NCI-H2171 (cell line): Measurements from ENCODE around the gene DAB1.
A peak's percentile ranks its signal among the peaks of the same experiment; 100 is the strongest.

ENCODE experiments used
- DNase-seq: peaks from one replicate; lab custom pipeline; 2025; lab: John Stamatoyannopoulos, UW

DAB1 gene

DNA sequence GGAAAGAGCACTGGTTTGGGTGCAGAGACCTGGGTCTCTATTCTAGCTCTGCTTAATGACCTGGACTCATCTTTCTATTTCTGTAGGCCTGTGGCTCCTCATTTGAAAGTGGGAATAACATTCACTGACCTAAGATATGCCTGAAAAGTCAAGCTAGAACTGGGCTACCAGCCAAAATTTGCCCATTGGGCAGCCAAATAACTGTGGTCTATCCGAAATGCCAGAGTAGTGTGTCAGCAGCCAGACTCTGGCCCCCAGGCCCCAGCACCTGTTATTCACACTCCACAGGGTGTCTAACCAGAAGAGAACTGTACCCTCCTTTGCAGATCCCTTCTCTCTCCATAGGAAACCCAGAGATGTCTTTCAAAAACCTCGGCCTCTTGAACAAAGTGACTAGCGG lies 12.6 kb downstream of the DAB1 start:
- DNase-seq, result no peak

DNA sequence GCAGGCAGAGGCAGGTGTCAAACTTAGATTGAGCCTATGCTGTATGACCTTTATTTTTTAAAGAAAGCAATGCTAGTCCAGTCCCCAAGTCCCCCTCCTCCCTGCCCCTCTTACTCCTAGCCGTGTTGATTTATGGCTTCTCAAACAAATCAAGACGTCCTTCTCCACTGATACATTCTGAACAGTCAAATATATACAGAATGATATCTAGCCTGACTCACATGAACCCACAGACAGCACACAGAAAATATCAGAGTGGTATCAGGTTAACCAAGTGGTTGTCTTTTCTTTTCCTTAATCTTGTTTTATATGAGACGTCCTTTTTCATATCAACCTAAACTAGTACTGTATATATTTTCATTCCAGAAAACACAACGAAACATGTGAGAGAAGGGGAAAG lies 13.4 kb downstream of the DAB1 start:
- DNase-seq, result no peak

DNA sequence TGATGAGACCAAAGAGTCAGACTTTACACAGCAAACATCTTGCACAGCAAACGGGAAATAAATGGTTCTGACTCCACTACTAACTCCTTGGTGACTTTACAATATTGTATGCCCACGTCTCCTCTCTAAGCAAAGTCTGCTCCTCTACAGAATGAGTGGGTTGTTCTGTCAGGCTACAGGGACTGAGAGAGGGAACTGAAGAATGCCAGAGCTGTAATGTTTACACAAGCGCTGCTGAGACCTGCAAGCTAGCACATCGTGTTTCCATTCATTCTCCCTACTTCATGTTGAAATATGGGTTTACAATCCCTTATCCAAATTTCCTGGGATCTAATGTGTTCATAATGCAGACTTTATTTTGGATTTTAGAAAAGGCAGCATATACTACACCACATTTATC lies 15.9 kb downstream of the DAB1 start:
- DNase-seq, result no peak

DNA sequence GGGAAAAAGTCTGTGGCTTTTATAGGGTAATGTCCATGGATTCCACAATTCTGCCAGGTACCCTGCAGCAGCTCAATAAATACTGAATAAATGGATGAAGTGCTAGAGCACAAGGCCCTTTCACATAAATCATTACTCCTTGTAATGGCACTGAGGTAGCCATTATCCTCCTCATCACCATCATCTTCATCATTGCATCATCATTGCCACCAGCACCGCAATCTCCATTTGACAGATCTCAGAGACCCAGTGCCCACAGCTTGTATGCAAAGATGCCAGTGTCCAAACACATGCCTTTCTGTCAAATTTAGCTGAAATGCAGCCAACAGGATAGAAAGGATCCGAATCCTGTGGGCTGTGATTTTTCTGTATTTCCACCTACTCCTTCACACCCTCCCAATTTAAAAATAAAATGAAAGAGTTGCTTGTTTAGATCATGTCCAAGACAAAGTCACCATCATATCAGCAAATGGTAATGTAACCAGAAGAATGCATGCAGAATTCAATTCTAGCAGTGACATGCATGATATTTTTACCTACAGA lies 17.4 kb downstream of the DAB1 start:
- DNase-seq, result no peak

DNA sequence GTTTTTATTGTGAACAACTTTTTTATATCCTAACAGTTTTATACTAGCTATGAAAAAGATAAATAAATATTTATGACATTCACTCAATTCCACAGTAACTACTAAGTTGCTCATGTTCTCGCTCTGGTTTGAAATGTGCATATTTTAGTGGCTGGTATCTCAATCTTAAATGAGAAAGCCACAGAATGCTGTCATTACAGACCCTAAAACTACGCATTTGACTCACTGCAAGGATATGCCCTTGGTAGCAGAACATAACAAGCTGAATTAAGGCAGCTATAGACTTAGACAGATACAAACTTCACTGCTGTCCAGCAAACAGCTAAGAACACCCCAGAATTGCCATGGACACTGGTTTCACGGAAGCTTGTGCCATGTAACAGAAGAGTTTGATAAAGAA lies 19.0 kb downstream of the DAB1 start:
- DNase-seq, result no peak

DNA sequence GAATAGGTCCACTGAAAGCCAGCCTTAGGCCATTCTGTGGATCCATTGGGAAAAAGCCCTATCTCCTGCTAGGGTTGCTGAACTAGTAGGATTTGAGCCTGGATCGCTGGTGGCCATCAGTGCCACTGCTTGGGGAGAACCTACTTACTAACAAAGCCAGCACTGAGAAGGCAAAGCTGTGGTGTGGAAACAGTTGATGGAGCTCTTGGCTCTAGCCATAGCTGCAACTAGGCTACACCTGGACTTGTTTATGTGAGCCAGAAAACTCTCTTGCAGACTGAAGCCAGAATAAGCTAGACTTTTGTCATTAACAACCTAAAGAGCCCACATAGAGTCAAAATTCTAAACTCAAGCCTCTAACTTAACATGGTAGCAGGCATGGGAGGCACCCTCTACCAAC lies 20.7 kb downstream of the DAB1 start:
- no peak for DNase-seq

DNA sequence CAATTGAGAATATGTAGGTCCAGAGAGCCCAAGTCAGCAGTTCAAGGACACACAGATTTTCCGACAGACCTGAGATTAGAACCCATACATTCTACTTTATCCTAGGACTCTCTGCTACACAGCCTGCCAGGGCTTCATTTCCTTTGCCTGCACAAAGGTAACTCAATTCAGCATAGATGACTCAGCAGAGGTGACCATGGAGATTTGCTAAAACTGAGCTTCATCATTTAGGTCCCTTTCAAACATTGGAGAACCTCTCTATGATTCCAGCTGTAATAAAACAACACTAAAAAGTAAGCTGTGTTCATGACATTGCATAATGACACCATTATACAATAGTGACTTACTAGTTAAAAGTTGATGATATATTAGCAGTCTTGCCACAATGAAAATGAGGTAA lies 22.2 kb downstream of the DAB1 start:
- DNase-seq, result no peak

DNA sequence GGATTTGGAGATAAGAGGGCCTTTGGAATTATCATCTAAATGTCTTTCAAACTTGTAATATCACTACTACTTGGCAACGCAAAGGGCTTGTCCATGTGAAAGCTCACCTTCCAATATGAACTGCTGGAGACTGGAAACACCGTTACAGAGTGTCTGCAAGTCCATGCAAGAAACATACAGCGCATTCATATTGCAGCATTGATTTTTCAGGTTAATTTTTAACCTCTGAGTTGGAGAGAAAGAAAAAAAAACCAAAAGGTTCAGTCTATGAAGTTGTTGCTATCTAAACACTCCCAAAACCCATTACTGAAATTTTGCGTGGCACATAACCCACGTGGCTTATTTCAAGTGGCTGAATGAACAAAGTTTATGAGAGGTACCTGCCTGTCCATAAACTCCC lies 23.8 kb downstream of the DAB1 start:
- DNase-seq, result no peak

DNA sequence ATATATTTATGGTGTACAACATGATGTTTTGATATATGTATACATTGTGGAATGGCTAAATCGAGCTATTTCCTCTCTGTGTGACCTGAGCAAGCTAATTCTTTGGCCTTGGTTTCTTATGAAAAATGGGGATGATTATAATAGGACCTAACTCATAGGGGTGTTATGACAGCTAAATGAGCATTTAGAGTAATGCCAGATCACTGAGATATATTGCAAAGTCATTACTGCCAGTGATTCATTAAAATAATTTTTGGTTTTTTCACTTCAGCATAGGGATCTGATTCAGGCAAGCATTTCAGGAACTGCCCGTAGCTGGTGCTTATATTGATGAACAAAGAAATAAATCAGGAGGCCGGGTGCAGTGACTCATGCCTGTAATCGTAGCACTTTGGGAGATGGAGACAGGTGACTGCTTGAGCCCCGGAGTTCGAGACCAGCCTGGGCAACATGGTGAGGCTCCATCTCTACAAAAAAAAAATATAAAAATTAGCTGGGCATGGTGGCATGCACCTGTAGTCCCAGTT lies 30.7 kb downstream of the DAB1 start:
- DNase-seq, result no peak

DNA sequence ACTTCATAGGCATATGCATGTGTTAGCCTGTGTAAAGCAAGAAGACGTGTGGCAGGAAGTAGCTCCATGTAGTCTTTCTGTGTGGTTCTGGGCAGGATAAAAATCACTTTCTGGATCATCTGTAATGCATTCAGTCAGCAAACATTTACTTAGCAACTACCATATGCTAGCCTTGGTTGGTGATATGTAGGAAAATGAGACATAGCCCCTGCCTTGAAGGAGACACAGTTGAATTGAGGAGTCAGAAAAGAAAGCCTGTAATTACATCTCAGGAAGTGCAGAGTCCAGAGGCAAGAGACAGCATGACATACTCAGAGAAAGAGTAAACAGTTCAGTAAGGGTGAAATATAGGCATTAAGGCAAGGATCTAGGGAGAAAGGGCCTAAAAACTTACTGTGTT lies 38.5 kb downstream of the DAB1 start:
- no peak for DNase-seq

DNA sequence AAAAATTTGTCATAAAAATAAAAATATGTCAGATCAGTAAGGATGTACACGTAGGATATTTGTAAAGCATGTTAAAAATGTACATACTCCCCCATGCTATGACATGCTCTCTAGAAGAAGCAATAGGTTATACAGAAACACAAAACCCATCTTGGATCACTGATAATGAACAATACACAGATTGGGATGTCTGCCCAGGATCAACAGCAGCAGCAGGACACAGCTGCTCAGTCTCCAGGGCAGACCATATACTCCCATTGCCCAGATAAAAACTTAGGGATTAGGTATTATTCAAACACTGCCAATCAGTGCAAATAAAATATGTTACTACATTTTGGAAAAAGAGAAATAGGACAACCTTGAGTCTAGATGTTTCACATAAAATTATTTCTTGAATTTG lies 39.0 kb downstream of the DAB1 start:
- no peak for DNase-seq

DNA sequence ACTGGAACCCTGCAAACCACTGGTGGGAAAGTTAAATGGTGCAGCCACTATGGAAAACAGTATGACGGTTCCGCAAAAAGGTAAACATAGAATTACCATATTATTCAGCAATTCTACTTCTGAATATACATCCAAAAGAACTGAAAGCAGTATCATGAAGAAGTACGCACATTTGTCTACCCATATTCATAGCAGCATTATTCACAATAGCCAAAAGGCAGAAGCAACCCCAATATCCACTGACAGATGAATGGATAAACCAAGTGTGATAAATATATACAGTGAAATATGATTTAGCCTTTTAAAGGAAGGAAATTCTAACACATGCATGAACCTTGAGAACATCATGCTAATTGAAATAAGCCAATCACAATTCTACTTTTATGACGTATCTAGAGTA lies 39.6 kb downstream of the DAB1 start:
- DNase-seq, result no peak

DNA sequence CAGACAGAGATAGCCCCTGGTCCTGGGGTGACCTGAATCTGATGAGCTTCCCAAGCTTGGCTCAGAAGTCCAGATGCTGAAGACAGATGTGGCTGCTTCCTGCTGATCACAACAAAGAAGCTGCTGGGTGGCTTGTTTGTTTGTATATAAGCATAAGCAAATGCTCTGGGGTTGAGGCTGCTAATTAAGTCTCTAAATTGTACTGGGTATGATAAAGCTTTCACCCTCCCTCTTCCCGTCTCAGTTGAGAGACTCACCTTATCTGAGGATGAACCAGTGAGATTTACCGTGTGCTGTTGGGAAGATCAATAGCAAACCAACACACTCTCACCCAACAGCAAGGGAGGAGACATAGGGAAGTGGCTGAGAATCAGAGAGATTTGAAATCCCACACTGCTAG lies 42.0 kb downstream of the DAB1 start:
- DNase-seq, result no peak

DNA sequence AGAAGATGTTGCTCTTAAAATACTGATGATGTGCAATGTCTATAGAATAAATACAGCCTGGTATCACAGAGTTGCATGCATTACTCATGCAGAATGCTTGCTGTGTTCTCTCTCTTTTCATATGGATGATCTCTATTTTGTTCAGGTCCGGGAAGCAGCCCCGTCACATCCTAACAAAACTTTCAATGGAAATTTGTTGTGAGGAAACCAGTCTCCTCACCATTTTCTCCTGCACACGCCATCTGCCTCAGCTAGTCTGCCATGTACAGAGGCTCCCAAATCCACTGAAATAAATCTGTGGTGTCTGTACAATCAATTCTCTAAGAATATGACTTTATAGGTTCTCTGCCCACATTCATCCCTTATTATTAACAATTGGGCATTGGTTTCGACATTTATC lies 42.4 kb downstream of the DAB1 start:
- no peak for DNase-seq

DNA sequence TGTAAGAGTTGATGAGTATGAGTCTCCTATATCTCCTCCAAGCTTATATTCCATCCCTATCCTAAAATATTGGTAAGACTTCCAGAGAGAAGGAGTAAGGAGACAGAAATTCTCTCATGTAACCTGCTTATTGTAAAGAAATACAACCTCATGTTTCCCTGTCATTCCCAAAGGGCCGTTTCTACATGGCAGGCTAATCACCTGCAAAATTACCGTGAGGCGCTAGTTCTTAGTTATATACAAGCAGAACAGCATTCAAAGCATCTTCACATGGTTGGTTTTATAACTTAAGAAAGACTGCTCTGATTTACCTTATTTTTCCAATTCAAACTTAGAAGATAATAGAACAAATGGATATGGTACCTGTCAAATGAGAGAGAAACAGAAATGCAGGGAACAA lies 42.9 kb downstream of the DAB1 start:
- DNase-seq, result no peak

DNA sequence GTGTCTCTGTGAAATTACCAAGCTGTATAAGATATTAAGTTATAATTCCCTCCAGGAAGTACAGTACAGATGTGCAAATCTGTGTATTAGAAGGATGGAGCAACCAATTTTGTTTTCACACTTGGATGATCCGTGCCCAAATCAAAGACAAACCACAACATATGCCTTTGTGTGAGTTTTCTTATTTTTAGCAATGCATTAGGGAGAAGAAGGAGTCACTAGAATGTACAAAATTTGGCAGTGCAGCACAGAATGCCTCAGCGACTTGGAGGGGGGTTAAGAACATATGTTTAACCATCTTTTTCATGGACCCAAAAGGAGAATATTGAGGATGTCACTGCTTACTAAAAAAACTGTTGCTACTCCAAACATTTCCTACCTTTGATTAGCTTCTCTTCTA lies 45.3 kb downstream of the DAB1 start:
- DNase-seq, result peak; percentile 25

DNA sequence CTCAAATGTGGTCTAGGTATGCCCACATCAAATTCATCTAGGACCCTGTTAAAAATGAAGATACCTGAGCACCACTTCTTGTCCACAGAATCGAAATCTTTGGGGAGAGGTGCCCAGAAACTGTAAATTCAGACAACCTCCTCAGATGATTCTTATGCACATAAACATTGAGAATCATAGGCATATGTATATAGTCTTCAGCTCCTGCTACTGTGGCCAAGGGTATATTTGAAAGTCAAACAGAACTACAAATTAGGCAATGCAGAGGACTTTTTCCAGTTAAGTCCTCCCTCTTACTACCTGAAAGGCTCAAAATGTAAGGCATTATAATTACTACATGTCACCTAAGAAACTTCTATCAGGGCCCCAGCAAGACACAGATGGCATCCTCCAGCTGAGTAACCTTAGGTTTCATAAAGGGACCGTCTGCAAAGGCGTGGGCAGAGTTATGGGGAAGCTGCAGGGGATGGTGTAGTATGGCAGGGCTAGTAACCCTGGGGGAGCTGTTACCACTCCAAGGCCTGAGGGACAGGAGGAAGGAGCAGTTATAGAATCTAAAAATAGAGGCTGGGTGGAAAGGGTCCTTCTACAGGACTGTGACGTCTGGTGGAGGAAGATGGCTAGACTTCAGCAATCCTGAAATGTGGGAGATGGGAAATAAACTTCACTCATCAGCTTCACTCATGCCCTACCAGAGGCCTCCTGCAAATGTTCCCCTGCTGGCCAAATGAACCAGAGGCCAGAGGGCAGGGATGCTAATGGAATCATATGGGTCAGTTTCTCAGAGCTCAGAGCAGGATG lies 46.3 kb downstream of the DAB1 start:
- DNase-seq, result peak; percentile 16

DNA sequence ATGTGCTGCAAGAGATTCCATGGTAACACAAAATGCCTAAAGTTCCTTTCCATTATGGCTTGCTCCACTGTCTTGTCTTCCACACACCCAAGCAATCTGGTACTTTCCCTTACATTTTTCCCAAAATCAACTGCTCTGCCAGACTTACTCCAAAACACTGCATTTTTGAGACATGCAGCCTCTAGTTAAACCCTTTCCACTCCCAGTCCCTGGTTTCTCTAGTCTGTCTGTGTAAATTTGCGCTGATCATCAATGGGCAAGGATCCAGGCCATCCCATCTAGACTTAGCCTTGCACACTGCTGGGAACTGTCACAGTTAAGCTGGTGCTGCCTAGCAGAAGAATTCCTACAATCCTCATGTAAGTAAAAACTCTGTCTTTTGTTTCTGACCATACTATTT lies 47.8 kb downstream of the DAB1 start:
- DNase-seq, result no peak

DNA sequence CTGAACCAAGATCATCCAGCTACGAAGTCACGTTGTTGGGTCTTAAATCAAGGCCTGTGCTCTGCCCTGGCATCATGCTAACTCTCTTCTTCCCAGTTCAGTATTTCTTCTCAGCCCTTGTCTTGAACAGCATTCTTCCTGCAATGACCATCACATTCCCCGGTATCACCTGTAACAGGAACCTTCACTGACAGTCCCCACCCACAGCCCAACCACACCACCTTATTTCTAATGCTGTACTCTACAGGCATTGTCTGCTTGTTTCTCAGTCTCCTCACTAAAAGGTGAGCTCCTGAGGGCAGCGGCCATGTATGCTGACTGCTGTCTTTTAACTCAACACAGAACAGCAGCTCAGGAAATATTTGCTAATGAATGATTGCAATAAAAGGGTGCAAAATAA lies 54.0 kb downstream of the DAB1 start:
- DNase-seq, result no peak

DNA sequence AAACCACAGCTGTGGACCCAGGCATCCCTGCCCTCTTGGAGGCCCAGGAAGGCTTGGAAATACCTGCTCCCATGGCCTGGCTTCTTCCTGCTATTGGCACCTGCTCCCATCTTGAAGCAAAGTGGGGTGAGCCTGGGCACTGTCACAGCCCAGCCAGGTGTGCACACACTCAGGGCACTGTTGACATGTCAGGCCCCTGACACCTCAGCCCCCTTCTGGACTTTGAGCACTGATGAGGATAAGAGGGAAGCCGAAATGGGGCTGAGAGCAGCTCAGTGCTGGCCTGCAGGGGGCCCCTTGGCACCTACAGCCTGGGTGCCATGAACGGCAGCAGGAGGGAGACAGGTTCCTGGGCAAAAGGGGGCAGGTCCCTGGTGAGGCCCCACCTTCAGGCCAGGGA lies 55.9 kb downstream of the DAB1 start:
- no peak for DNase-seq

DNA sequence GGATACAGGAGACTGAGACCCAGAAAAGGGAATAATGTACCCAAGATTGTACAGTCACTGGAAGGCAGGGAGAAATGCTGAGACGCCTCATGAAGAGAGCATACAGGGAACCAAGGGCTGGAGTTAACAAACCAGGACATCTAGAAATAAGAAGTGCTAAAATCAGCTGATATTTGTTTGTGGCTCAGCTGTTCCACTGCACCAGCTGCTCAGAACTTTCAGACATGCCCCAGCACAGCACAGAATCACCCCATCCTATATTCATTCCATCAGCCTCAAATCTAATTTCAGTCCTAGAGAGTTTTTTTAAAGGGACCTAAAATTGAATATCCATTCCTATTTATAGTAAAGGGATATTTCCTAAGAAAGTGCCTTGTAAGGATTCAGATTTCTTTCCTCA lies 60.2 kb downstream of the DAB1 start:
- no peak for DNase-seq

DNA sequence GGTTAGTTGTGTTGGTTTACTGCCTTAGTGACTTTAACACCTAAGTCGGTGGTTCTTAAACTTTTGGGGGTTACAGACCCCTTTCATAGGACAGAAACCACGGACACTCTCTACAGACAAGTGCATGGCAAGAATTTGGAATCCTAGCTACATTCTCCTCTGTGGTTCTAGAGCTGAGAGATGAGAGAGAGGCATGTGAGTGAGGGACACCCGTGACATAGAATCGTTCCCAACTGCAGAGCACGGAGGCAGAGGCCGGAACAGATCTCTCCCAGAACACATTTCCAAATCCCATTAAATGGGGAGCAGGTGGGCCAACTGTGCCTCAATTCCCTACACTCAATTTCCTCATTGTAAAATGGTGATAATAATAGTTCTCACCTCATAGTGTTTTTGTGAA lies 60.7 kb downstream of the DAB1 start:
- DNase-seq, result no peak

DNA sequence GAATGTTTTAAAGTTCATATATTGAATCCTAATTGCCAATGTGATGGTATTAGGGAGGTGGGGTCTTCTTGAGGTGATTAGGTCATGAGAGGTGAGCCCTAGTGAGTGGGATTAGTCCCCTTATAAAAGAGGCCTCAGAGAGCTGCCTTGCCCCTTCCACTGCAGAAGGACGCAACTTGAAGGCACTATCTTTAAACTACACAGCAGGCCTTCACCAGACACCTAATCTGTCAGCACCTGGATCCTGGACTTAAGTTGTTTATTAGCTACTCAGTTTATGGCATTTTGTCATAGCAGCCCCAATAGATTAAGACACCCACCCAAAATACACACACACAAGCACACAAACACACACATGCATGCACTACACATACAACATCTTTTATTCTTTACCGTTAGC lies 61.4 kb downstream of the DAB1 start:
- no peak for DNase-seq

DNA sequence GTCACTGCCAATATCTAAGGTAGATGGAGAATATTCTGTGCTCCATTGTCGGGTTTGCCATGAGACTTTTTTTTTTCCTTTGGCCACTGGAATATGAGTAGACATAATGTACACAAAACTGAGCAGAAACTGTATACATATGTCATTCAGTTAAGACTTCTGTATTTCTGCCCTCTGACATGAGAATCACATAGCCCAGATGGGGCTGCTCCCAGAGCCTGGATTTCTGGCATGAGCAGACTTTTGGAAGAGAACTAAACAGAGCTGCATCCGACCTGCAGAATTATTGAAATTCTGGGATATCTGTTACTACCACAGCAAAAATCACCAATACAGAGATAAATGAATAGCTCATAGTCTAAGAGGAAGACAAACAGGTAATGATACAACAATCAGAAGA lies 62.3 kb downstream of the DAB1 start:
- DNase-seq, result no peak
